Activated CD4-positive, alpha-beta T cell treated with anti-CD3 and anti-CD28 coated beads for 48 hours (primary cell): ENCODE data around the gene BAG1.

Experiments
- DNase-seq: peaks from one replicate; pipeline ENCODE4 v3.0.0-alpha.2; 2020

BAG1 gene

GRCh38 chr9:33202552-33203201, 61.8 kb downstream of the BAG1 start:
- DNase-seq, result peak; percentile 31
